SU-DHL-6 (cell line): ENCODE results near the gene PALB2.

Source experiments
- H2AFZ ChIP-seq: fragments of 200-600 bp; sonication (generic); 2 replicates; pipeline ENCODE4 v1.6.1; 2014; ENCODE audit warnings: low read depth, mild to moderate bottlenecking, moderate library complexity, mixed read lengths, antibody characterized with exemption, low read length; ENCODE audit not compliant: severe bottlenecking
- H3F3A ChIP-seq: fragments of 200-600 bp; shearing (Covaris generic); 2 replicates; pipeline ENCODE4 v1.6.0; 2016; ENCODE audit warnings: antibody characterized with exemption, mild to moderate bottlenecking; ENCODE audit not compliant: insufficient read depth
- H3K27ac ChIP-seq: fragments of 200-600 bp; sonication (generic); 2 replicates; pipeline ENCODE4 v1.5.1; 2016; ENCODE audit warnings: low read depth, mild to moderate bottlenecking, low read length, moderate library complexity, mixed read lengths
- H3K27me3 ChIP-seq: fragments of 200-600 bp; sonication (generic), shearing (Covaris generic); 2 replicates; pipeline ENCODE4 v1.6.0; 2014; ENCODE audit warnings: mild to moderate bottlenecking, low read length
- H3K36me3 ChIP-seq: fragments of 200-600 bp; sonication (generic); 2 replicates; pipeline ENCODE4 v1.6.1; 2014; ENCODE audit warnings: mild to moderate bottlenecking, low read length, mixed read lengths
- H3K4me2 ChIP-seq: fragments of 300-600, 200-600 bp; shearing (Covaris generic), sonication (generic); 2 replicates; pipeline ENCODE4 v1.6.0; 2014; ENCODE audit warnings: low read length, low read depth, mild to moderate bottlenecking; ENCODE audit not compliant: poor library complexity, severe bottlenecking
- H3K4me3 ChIP-seq: fragments of 200-600 bp; sonication (generic); 2 replicates; pipeline ENCODE4 v1.5.1; 2014; ENCODE audit warnings: antibody characterized with exemption, low read length, mild to moderate bottlenecking, mixed read lengths; ENCODE audit not compliant: insufficient read depth, poor library complexity, severe bottlenecking
- H3K79me2 ChIP-seq: fragments of 200-600 bp; sonication (generic); 2 replicates; pipeline ENCODE4 v1.6.1; 2014; ENCODE audit warnings: mild to moderate bottlenecking, low read length, moderate library complexity; ENCODE audit not compliant: insufficient read depth
- H3K9ac ChIP-seq: fragments of 200-600 bp; sonication (generic); 2 replicates; pipeline ENCODE4 v1.7.0; 2014; ENCODE audit warnings: mild to moderate bottlenecking, low read length
- H3K9me2 ChIP-seq: fragments of 200-600 bp; sonication (generic); replicated peaks from 2 replicates; pipeline ENCODE4 v1.6.1; 2014; ENCODE audit warnings: low read length; ENCODE audit not compliant: insufficient read depth
- H3K9me3 ChIP-seq: fragments of 200-600 bp; sonication (generic); 2 replicates; pipeline ENCODE4 v1.6.1; 2014; ENCODE audit warnings: low read length, mixed read lengths; ENCODE audit not compliant: insufficient read depth
- H4K20me1 ChIP-seq: fragments of 200-600 bp; sonication (generic); 2 replicates; pipeline ENCODE4 v1.6.1; 2014; ENCODE audit warnings: low read depth, mild to moderate bottlenecking, antibody characterized with exemption, low read length, moderate library complexity, mixed read lengths
- CTCF ChIP-seq: fragments of 200-600 bp; sonication (generic); IDR thresholded peaks from one replicate; pipeline ENCODE4 v1.5.1; 2017; ENCODE audit warnings: antibody characterized with exemption, mild to moderate bottlenecking, low read length, moderate library complexity; ENCODE audit not compliant: insufficient read depth, poor library complexity, severe bottlenecking
- EZH2phosphoT487 ChIP-seq: fragments of 200-600 bp; sonication (generic), shearing (Covaris generic); conservative IDR thresholded peaks from 2 replicates; pipeline ENCODE4 v1.6.1; 2018; ENCODE audit warnings: mild to moderate bottlenecking, antibody characterized with exemption, low read length, moderate library complexity, mixed read lengths

PALB2 gene

DNA sequence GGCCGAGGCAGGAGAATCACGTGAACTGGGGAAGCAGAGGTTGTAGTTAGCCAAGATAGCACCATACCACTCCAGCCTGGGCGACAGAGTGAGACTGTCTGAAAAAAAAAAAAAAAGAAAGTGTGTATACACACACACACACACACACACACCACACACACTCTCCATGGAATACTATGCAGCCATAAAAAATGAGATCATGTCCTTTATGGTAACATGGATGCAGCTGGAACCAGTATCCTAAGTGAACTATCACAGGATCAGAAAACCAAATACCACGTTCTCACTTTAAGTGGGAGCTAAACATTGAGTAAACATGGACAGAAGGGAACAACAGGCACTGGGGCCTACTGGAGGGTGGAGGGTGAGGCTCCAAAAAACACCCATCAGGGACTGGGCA, 61.7 kb downstream of the PALB2 start:
- no peak for TF ChIP-seq EZH2phosphoT487
- no peak for TF ChIP-seq CTCF
- Histone ChIP-seq H3K4me3 (no peak overlapping the region), H3K9me3 (no peaks in the 10 kb centered on the region), H2AFZ (no peak overlapping the region), H3K27me3 (no peaks in the 10 kb centered on the region), H3K27ac (no peak overlapping the region), H4K20me1 (no peaks in the 10 kb centered on the region), H3K9ac (no peak overlapping the region), H3K4me2 (no peak overlapping the region), H3K9me2 (no peaks in the 10 kb centered on the region), H3F3A (peaks cover 10% of the 10 kb centered on the region; the same call in 1 of the 2 replicates), H3K79me2 (no peaks in the 10 kb centered on the region), H3K36me3 (peaks cover 7% of the 10 kb centered on the region; the same call in 1 of the 2 replicates)

DNA sequence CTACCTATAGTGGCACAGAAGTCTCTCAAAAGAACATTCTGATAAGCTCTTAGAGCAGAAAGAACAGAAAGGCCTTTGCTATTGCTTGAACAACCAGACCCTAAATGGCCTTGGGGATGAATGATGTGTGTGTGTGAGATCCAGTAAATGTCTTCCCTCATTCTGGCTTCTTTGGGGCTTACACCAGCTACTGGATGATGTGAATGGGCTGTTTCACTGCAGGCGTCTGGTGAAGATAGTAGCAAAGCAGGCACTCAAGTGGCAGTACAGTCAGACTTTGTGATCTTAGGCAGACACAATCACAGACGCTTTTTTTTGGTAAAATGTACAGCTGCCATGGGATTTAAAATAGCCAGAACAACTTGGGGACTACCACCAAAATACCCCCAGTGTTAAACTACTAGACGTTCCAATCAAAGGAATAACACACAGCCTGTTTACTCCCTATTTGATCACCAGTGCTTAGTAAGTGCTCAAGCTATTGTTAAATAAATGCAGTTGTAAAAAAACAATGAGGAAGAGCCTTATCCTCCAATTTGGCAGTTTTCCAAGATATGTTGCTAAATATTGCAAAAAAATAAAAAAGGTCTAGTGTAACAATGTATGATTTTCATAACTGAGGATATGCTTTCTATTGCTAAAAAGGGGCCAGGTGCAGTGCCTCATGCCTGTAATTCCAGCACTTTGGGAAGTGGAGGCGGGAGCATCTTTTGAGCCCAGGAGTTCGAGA, 62.8 kb downstream of the PALB2 start:
- no peak overlapping the region for H3K27ac ChIP-seq
- no peak overlapping the region for H3K4me2 ChIP-seq
- no peaks in the 10 kb centered on the region for H3K9me2 ChIP-seq
- H3K9me3 ChIP-seq: no peaks in the 10 kb centered on the region
- H3K79me2 ChIP-seq: no peaks in the 10 kb centered on the region
- H3K9ac ChIP-seq: no peak overlapping the region
- no peak overlapping the region for H3K4me3 ChIP-seq
- H3K27me3 ChIP-seq: no peaks in the 10 kb centered on the region
- peaks cover 6% of the 10 kb centered on the region; the same call in 1 of the 2 replicates for H3K36me3 ChIP-seq
- TF ChIP-seq CTCF (no peak), EZH2phosphoT487 (no peak)
- no peak overlapping the region for H2AFZ ChIP-seq
- H4K20me1 ChIP-seq: no peaks in the 10 kb centered on the region
- H3F3A ChIP-seq: peaks cover 10% of the 10 kb centered on the region; the same call in 1 of the 2 replicates

DNA sequence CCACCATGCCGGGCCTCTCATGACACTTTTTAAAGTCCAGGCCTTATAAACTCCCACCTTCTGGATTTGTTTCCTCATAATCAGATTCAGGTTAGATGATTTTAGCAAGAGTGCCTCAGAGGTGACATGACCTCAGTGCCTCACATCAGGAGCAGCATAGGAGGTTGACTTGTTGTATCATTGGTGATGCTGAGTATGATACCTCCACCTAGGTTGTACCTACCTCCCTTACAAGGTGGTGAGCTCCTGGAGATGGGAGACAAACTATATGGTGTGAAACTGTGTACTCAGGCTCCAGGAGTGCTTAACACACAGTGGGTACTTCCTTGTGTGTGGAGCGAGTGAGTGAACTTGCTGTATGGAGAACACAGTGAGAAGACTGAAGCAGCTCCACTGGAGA, 63.6 kb downstream of the PALB2 start:
- Histone ChIP-seq H3K27ac (no peak overlapping the region), H3K9ac (no peak overlapping the region), H3K36me3 (peaks cover 6% of the 10 kb centered on the region; the same call in 1 of the 2 replicates), H3K9me3 (no peaks in the 10 kb centered on the region), H3K4me2 (no peak overlapping the region), H3K79me2 (no peaks in the 10 kb centered on the region), H3K9me2 (no peaks in the 10 kb centered on the region), H2AFZ (no peak overlapping the region), H4K20me1 (no peaks in the 10 kb centered on the region), H3K27me3 (no peaks in the 10 kb centered on the region), H3K4me3 (no peak overlapping the region), H3F3A (peaks cover 10% of the 10 kb centered on the region; the same call in 1 of the 2 replicates)
- TF ChIP-seq EZH2phosphoT487: no peak
- no peak for TF ChIP-seq CTCF
